Tibial nerve (tissue), 4 donors: ENCODE results near the gene ADD2. TPM values are rescaled to one million over a fixed set of nuclear protein-coding genes. Genes with fewer than 3 reads are reported as not detected.

Experiments used
- DNase-seq, 2 donors: peaks; one replicate each; pipeline ENCODE4 v3.0.0-alpha.2; 2019; ENCODE audit warnings: low spot score in 2 of 2
- H3K27ac ChIP-seq, 4 donors: fragments of 200-600 bp; sonication (generic) in 3 of 4; one replicate each; pipeline ENCODE4 v1.5.1; 2017 to 2019; ENCODE audit warnings: mild to moderate bottlenecking in 1 of 4
- H3K27me3 ChIP-seq, 2 donors: fragments of 200-600 bp; sonication (generic) in 1 of 2; one replicate each; pipeline versions ENCODE4 v1.5.1 to v1.6.0; 2017 to 2019
- H3K36me3 ChIP-seq, 3 donors: fragments of 200-600 bp; sonication (generic); one replicate each; pipeline ENCODE4 v1.5.1; 2018 to 2019
- H3K4me1 ChIP-seq, 4 donors: fragments of 200-600 bp; sonication (generic) in 3 of 4; one replicate each; pipeline ENCODE4 v1.5.1; 2017 to 2019
- H3K4me3 ChIP-seq, 4 donors: fragments of 200-600 bp; sonication (generic) in 3 of 4; one replicate each; pipeline ENCODE4 v1.5.1; 2017 to 2019; ENCODE audit warnings: mild to moderate bottlenecking in 1 of 4, moderate library complexity in 1 of 4
- H3K9me3 ChIP-seq, 4 donors: fragments of 200-600 bp; sonication (generic) in 3 of 4; one replicate each; pipeline ENCODE4 v1.5.1; 2017 to 2019
- EP300 ChIP-seq, 2 donors: sonication (generic); formaldehyde crosslinking; IDR thresholded peaks; one replicate each; pipeline ENCODE4 v1.6.1; 2017; ENCODE audit warnings: antibody characterized with exemption in 2 of 2, mild to moderate bottlenecking in 1 of 2
- POLR2A ChIP-seq, 2 donors: fragments of 450-650 bp; IDR thresholded peaks; one replicate each; pipeline ENCODE4 v1.6.1; 2017; ENCODE audit warnings: antibody characterized with exemption in 2 of 2, mild to moderate bottlenecking in 2 of 2, moderate library complexity in 2 of 2
- WGBS, 2 donors: methylation state at CpG; one replicate each; pipeline ENCODE4 v1.1.5; 2018; 5-methylcytosine and 5-hydroxymethylcytosine counted together
- total RNA-seq, 4 donors: library from RNA; depleted of rRNA; stranded (reverse); fragments of >200 nt; gene quantifications; one replicate each; pipeline ENCODE4 v1.1.0, GENCODE V29; 2016
- TF ChIP-seq, protein P1 (sequence below), 5 experiments: fragments of 200-600 bp in 3 of 5; fragments of 450-650 bp in 2 of 5; sonication (generic) in 3 of 5; IDR thresholded peaks; one replicate each; pipeline ENCODE4 v1.5.1; 2016 to 2019; ENCODE audit warnings: antibody characterized with exemption in 5 of 5, mild to moderate bottlenecking in 3 of 5, moderate library complexity in 2 of 5

Gene ADD2
- total RNA-seq, 4 donors from 2014 or later = 0.63 to 6.0 (median 3.2) TPM

DNA sequence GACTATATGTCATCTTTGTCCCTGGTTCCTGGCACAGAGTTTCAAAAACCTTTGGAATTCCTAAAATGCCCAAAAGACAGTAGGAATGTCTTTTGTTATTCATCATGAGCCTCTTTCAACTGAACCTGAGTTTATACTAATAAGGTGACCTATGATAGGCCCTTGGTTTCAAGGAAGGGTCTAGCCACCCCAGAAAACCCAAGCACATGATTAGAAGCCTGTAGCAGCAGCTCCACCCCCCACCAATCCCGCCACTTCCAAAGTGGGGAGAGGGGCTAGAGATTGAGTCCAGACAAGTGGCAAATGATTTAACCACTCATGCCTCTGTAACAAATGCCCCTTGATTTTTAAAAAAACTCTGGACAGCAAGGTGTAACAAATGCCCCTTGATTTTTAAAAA lies 56.8 kb downstream of the ADD2 start:
- no peak overlapping the region for H3K27ac ChIP-seq
- H3K9me3 ChIP-seq = no peaks in the 10 kb centered on the region
- no peaks in the 10 kb centered on the region for H3K36me3 ChIP-seq
- H3K4me3 ChIP-seq = no peak overlapping the region
- WGBS, 2 donors = 94 to 96% methylated on average over 1 of the region's 1 CpG
- H3K4me1 ChIP-seq = no peaks in the 10 kb centered on the region
- DNase-seq = no peak
- TF ChIP-seq, protein P1, sequence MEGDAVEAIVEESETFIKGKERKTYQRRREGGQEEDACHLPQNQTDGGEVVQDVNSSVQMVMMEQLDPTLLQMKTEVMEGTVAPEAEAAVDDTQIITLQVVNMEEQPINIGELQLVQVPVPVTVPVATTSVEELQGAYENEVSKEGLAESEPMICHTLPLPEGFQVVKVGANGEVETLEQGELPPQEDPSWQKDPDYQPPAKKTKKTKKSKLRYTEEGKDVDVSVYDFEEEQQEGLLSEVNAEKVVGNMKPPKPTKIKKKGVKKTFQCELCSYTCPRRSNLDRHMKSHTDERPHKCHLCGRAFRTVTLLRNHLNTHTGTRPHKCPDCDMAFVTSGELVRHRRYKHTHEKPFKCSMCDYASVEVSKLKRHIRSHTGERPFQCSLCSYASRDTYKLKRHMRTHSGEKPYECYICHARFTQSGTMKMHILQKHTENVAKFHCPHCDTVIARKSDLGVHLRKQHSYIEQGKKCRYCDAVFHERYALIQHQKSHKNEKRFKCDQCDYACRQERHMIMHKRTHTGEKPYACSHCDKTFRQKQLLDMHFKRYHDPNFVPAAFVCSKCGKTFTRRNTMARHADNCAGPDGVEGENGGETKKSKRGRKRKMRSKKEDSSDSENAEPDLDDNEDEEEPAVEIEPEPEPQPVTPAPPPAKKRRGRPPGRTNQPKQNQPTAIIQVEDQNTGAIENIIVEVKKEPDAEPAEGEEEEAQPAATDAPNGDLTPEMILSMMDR (IDR thresholded peaks at IDR 0.05) = no peak
- TF ChIP-seq POLR2A (IDR thresholded peaks at IDR 0.05) = no peak
- TF ChIP-seq EP300 (IDR thresholded peaks at IDR 0.05) = no peak
- H3K27me3 ChIP-seq = no peaks in the 10 kb centered on the region

DNA sequence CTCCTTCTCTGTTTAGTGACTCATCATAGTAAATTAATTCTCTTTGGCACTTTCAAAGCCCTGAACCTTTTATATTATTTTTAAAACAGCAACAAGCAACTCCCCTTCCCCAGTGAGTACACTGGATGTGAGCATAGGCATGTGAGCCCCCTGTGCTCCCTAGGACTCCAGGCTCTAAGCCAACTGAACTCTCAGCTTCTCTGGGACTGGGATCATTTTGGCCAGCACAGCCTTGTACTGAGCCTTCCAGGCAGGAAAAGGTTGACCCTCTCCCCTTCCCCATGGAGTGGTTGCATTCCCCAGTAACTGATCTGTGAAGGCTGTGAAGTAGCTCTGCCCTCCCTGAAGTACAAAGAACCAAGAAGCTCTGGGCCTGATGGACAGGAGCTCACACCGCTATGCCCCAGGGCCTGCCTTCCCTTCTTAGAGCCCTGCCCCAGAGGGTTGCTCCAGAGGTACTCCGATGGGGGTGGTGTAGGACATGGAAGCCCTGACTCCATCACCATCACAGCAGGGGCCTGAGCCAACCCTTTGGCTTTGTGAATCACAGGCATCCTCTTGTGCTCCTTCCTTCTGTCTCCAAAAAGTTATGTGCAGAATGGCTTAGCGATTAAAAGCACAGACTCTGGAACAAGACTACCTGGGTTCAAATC lies 57.8 kb downstream of the ADD2 start:
- Histone ChIP-seq H3K4me3 (no peak overlapping the region), H3K4me1 (no peaks in the 10 kb centered on the region), H3K36me3 (no peaks in the 10 kb centered on the region), H3K27me3 (no peaks in the 10 kb centered on the region), H3K27ac (no peak overlapping the region), H3K9me3 (no peaks in the 10 kb centered on the region)
- no peak for DNase-seq
- 79 to 87% methylated on average over 3 of the region's 3 CpGs for WGBS, 2 donors
- TF ChIP-seq, protein P1 (IDR thresholded peaks at IDR 0.05) = no peak
- TF ChIP-seq POLR2A (IDR thresholded peaks at IDR 0.05) (no peak), EP300 (IDR thresholded peaks at IDR 0.05) (no peak)

DNA sequence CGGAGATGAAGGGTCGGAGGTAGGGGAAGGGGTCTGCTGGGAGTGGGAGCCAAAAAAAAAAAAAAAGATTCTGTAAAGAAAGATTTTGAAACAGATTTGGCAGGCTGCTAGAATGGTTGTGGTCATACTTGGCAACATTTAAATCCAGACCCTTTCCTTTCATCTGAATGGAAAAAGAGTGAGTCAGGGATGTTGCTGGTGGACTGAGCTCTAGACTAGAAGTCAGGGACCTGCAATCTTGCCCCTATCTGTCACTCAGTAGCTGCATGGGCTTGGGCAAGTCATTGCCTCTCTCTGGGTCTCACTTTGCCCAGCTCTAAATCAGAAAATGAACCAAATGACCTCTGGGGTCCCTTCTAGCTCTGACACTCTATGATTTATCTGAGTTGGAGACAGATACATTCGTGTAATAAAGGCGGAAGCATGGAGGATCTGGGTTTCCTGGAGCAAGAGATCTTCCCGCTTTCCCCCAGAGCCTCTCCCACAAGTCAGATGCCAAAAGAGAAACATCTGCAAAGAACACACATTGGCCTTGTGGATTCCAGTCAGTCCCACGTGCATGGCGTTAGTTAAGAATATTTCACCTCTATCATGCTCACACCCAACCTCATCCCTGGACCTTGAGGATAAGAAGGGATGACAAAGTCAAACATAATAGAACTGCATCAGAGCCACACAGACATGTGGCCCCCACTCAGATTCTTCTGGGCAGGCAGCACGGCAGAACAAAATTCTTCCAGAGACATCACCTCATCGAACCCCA lies 58.5 kb downstream of the ADD2 start:
- H3K36me3 ChIP-seq = no peaks in the 10 kb centered on the region
- no peak overlapping the region for H3K4me3 ChIP-seq
- no peaks in the 10 kb centered on the region for H3K9me3 ChIP-seq
- no peak for DNase-seq
- 70 to 74% methylated on average over 9 of the region's 9 CpGs for WGBS, 2 donors
- no peak overlapping the region for H3K27ac ChIP-seq
- no peaks in the 10 kb centered on the region for H3K27me3 ChIP-seq
- H3K4me1 ChIP-seq = no peaks in the 10 kb centered on the region
- no peak for TF ChIP-seq EP300 (IDR thresholded peaks at IDR 0.05)
- TF ChIP-seq POLR2A (IDR thresholded peaks at IDR 0.05) = no peak
- TF ChIP-seq, protein P1 (IDR thresholded peaks at IDR 0.05) = no peak

DNA sequence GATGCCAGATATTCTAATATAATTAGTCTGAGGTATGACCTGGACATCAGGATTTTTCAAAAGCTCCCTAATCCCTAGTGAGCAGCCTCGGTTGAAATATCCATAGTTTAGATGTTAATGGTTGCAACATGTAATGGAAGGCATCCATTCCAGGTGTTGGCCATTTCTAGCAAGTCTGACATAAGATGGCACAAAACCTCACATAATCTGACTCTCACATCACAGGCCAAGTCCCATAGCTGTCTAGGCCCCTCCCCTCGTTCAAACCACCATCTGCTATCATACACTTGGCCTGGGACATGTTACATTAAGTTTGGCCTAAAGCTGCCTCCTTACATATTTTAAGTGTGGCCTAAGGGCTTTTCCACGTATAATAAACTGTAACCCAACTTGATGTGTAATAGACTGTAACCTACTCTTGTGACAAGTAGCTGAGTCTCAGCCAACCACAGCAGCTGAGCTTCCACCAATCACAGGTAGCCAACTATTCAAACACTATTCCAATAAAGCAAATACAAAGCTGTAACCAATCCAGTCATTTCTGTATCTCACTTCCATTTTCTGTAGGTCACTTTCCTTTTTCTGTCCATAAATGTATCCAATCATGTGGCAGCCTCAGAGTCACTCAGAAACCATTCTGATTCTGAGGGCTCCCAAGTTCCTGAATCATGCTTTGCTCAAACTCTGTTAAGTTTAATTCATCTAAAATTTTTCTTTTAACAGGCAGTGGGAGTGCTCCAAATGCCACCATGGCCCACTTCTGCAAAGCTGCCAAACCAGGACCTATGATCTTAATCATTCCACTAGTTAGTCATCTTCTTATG lies 59.4 kb downstream of the ADD2 start:
- H3K4me1 ChIP-seq = no peaks in the 10 kb centered on the region
- no peak for DNase-seq
- H3K27ac ChIP-seq = no peak overlapping the region
- no peak for TF ChIP-seq EP300 (IDR thresholded peaks at IDR 0.05)
- TF ChIP-seq POLR2A (IDR thresholded peaks at IDR 0.05) = no peak
- TF ChIP-seq, protein P1 (IDR thresholded peaks at IDR 0.05) = no peak
- H3K36me3 ChIP-seq = no peaks in the 10 kb centered on the region
- no peak overlapping the region for H3K4me3 ChIP-seq
- H3K9me3 ChIP-seq = no peaks in the 10 kb centered on the region
- no peaks in the 10 kb centered on the region for H3K27me3 ChIP-seq
- WGBS, 2 donors = 82 to 89% methylated on average over 3 of the region's 3 CpGs
